HL-60/S4 (cell line): ENCODE data around the gene GAGE13.
"Not testable (repeated sequence)": the region's sequence is repeated elsewhere in the genome, so short reads cannot be mapped to it uniquely, and the experiment has no call there.

Experiments used
- in situ Hi-C: fragments of 300-500 bp; cut with MboI; formaldehyde crosslinking; loops from 2 replicates; pipeline ENCODE4 v1.14.3; 2022; ENCODE audit warnings: low sequenced_read_pairs

The GAGE13 gene

DNA sequence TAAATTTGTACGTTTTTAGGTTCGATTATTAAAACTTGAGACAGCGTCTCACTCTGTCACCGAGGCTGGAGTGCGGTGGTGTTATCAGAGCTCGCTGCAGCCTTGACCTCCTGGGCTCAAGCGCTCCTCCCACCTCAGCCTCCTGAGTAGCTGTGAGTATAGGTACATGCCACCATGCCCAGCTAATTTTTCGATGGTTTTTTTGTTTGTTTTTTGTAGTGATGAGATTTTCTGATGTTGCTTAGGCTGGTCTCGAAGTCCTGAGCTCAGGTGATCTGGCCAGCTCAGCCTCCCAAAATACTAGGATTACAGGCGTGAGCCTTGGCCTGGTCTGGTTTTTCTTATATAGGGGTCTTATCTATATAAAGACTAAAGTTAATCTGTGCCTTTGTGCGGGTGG is 961 bp upstream of the GAGE13 start:
- in situ Hi-C loops: not testable (repeated sequence)

DNA sequence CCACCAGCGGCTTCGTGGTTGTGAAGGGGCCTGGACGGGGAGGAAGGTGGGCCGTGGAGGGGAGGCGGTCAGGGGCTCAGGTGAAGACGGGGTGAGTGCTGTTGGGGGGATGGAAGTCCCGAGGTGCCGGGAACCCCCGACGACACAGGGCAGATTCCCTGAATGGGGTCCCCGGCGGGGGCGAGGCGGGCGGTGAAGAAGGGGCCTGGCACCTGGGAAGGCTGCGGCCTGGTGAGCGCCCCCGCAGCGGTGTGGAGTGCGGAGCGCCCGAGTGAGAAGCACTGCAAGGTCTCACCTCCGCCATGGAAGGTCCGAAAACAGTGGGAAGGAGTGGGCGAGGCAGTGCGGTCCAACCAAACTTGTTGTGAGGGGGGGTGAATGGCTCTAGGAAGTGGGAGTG is 459 bp downstream of the GAGE13 start:
- in situ Hi-C loops: not testable (repeated sequence)

DNA sequence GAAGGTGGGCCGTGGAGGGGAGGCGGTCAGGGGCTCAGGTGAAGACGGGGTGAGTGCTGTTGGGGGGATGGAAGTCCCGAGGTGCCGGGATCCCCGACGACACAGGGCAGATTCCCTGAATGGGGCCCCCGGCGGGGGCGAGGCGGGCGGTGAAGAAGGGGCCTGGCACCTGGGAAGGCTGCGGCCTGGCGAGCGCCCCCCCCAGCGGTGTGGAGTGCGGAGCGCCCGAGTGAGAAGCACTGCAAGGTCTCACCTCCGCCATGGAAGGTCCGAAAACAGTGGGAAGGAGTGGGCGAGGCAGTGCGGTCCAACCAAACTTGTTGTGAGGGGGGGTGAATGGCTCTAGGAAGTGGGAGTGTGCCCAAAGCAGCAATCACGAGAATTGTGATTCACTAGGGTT is 10.1 kb downstream of the GAGE13 start:
- in situ Hi-C loops: not testable (repeated sequence)

DNA sequence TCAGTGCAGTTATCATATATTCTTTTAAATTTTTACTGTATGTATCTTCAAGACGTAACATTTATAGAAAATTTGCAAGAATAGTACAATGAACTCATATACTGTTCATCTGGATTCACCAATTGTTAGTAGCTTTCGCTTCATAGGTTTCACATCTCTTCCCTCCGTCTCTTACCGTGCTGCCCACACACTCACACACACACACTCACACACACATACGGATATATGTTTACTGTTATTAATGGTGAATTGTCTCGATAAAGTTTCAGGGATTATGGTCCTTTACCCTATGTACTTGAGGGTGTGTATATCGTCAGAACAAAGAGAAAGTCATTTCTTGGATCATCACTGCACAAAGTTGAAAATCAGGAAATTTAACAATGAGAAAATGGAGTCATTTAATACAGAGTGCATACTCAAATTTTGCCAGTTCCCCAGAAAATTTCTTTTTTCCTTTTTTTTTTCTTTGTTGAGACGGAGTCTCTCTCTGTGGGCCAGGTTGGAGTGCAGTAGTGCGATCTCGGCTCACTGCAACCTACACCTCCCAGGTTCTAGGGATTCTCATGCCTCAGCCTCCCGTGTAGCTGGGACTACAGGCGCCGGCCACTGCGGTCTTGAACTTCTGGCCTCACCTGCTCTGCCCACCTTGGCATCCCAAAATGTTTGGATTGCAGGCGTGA is 13.3 kb downstream of the GAGE13 start:
- in situ Hi-C loops: not testable (repeated sequence)

DNA sequence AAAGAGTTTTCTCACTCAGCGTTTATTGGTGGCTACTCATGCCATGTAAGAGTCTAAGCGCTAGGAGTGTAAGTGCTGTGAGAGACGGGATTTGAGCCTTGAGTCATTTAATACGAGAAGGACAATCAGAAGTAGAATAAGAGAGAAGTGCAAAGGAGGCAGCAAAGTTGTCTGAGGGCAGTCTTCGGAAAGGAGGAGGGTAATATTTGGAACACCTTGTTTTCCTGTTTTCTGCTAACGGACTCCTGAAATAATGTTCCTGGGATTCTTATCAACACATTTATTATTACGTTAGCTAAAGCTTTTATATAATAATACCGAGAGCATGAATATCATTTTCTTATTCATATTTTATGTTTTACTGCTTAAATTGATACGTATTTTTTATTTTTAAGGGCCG is 14.0 kb downstream of the GAGE13 start:
- in situ Hi-C loops: not testable (repeated sequence)

DNA sequence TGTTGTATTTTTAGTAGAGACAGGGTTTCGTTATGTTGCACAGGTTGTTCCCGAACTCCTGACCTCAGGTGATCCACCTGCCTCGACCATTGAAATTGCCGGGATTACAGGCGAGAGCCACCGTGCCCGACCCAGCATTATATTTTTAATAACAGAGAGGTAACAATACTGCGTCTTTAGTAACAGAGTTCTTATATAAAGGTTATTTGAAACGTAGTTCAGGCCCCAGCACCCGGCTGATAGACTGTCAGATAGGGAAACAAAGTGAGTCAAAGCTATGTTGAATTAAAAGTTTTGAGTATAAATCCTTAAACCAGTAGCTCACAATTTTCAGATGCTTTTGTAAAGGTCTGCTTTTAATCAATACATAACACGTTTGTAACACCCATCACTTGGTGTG is 14.8 kb downstream of the GAGE13 start:
- in situ Hi-C loops: not testable (repeated sequence)
